ENCODE results near the gene MFSD2A. TPM values are rescaled to one million over a fixed set of nuclear protein-coding genes. Genes with fewer than 3 reads are reported as not detected.
A peak's percentile ranks its signal among the peaks of the same experiment; 100 is the strongest.

Gene MFSD2A
- total RNA-seq, 1 experiment from 2014 or later = 2.2 TPM

- intact Hi-C loops (cut with micrococcal nuclease; ENCODE audit: unreplicated experiment) = no loop called here
- H3K4me1 ChIP-seq = peaks cover 13% of the 10 kb centered on the region; the same call in 1 of the 2 replicates
- H3K36me3 ChIP-seq (ENCODE audit: control insufficient read depth, insufficient read depth, low read length) = no peaks in the 10 kb centered on the region
- Mint-ChIP-seq H3K4me1 (ENCODE audit: low read depth, unreplicated experiment) (peaks cover 10% of the 10 kb centered on the region), H3K4me3 (ENCODE audit: unreplicated experiment) (peak overlapping the region; percentile 30), H3K27me3 (ENCODE audit: insufficient read depth, unreplicated experiment) (no peaks in the 10 kb centered on the region), H3K9me3 (ENCODE audit: unreplicated experiment) (no peaks in the 10 kb centered on the region), H3K27ac (ENCODE audit: unreplicated experiment) (peak overlapping the region; percentile 91), H3K36me3 (ENCODE audit: insufficient read depth, unreplicated experiment) (no peaks in the 10 kb centered on the region)
- ChIA-PET CTCF (interaction anchor here (0.6 to 1.4 kb wide), 3 partner anchors 12 to 15 kb away, joined by 3 to 4 read pairs (median 4); no protein-coding TSS in a partner anchor), POLR2A (no interaction called here)
- H3K27me3 ChIP-seq (replicated peaks; ENCODE audit: control insufficient read depth, insufficient read depth, low read length) = no peaks in the 10 kb centered on the region
- no peak overlapping the region for H3K4me3 ChIP-seq (ENCODE audit: low read depth, low read length)
- no TSS peak for BruUV-seq (replicated peaks)
- peak; percentile 80 to 91 for DNase-seq
- H3K9me3 ChIP-seq = no peaks in the 10 kb centered on the region
- TF ChIP-seq CTCF (IDR thresholded peaks at IDR 0.05; ENCODE audit: insufficient read depth in 1 of 2, low read depth in 1 of 2, low read length in 1 of 2, severe bottlenecking in 1 of 2, unreplicated experiment in 1 of 2) = no peak
Measured at GRCh38 chr1:39933956-39934941, 20.7 kb upstream of the MFSD2A start.

GRCh38 chr1:39936724-39937491, 18.0 kb upstream of the MFSD2A start:
- CTCF ChIA-PET = interaction anchor here (1.1 to 1.3 kb wide), 2 partner anchors 17 to 35 kb away, joined by 4 to 7 read pairs; partner anchors contain the start of gene MYCL
- Histone ChIP-seq H3K9me3 (no peaks in the 10 kb centered on the region), H3K4me1 (peaks cover 13% of the 10 kb centered on the region; the same call in 1 of the 2 replicates), H3K27me3 (replicated peaks; ENCODE audit: control insufficient read depth, insufficient read depth, low read length) (no peaks in the 10 kb centered on the region), H3K4me3 (ENCODE audit: low read depth, low read length) (no peak overlapping the region), H3K36me3 (ENCODE audit: control insufficient read depth, insufficient read depth, low read length) (no peaks in the 10 kb centered on the region)
- Mint-ChIP-seq H3K27ac (ENCODE audit: unreplicated experiment) (no peak overlapping the region), H3K9me3 (ENCODE audit: unreplicated experiment) (no peaks in the 10 kb centered on the region), H3K4me1 (ENCODE audit: low read depth, unreplicated experiment) (peaks cover 10% of the 10 kb centered on the region), H3K36me3 (ENCODE audit: insufficient read depth, unreplicated experiment) (no peaks in the 10 kb centered on the region), H3K27me3 (ENCODE audit: insufficient read depth, unreplicated experiment) (no peaks in the 10 kb centered on the region), H3K4me3 (ENCODE audit: unreplicated experiment) (no peak overlapping the region)
- no peak for TF ChIP-seq CTCF (IDR thresholded peaks at IDR 0.05; ENCODE audit: insufficient read depth in 1 of 2, low read depth in 1 of 2, low read length in 1 of 2, severe bottlenecking in 1 of 2, unreplicated experiment in 1 of 2)
- DNase-seq = no peak
- intact Hi-C loops (cut with micrococcal nuclease; ENCODE audit: unreplicated experiment) = no loop called here
- no TSS peak for BruUV-seq (replicated peaks)
- POLR2A ChIA-PET = no interaction called here

GRCh38 chr1:39938856-39939255, 16.1 kb upstream of the MFSD2A start:
- Mint-ChIP-seq H3K27me3 (ENCODE audit: insufficient read depth, unreplicated experiment) (no peaks in the 10 kb centered on the region), H3K27ac (ENCODE audit: unreplicated experiment) (no peak overlapping the region), H3K4me3 (ENCODE audit: unreplicated experiment) (no peak overlapping the region), H3K4me1 (ENCODE audit: low read depth, unreplicated experiment) (peaks cover 15% of the 10 kb centered on the region), H3K9me3 (ENCODE audit: unreplicated experiment) (no peaks in the 10 kb centered on the region), H3K36me3 (ENCODE audit: insufficient read depth, unreplicated experiment) (no peaks in the 10 kb centered on the region)
- H3K36me3 ChIP-seq (ENCODE audit: control insufficient read depth, insufficient read depth, low read length) = no peaks in the 10 kb centered on the region
- H3K27me3 ChIP-seq (replicated peaks; ENCODE audit: control insufficient read depth, insufficient read depth, low read length) = no peaks in the 10 kb centered on the region
- no peak for TF ChIP-seq CTCF (IDR thresholded peaks at IDR 0.05; ENCODE audit: insufficient read depth in 1 of 2, low read depth in 1 of 2, low read length in 1 of 2, severe bottlenecking in 1 of 2, unreplicated experiment in 1 of 2)
- POLR2A ChIA-PET = no interaction called here
- H3K9me3 ChIP-seq = no peaks in the 10 kb centered on the region
- peaks cover 10% of the 10 kb centered on the region; the same call in 1 of the 2 replicates for H3K4me1 ChIP-seq
- BruUV-seq (replicated peaks) = no TSS peak
- intact Hi-C loops (cut with micrococcal nuclease; ENCODE audit: unreplicated experiment) = no loop called here
- CTCF ChIA-PET = no interaction called here
- H3K4me3 ChIP-seq (ENCODE audit: low read depth, low read length) = no peak overlapping the region
- DNase-seq = no peak
